Ovary (tissue), 9 donors: ENCODE measurements around the gene MTERF1. TPM values are rescaled to one million over a fixed set of nuclear protein-coding genes. Genes with fewer than 3 reads are reported as not detected.

Experiments used
- DNase-seq, 5 donors: peaks; one replicate each; pipeline ENCODE4 v3.0.0-alpha.2; 2019 to 2020
- H3K27ac ChIP-seq, 2 donors: fragments of 200-600 bp; one replicate each; pipeline versions ENCODE4 v1.5.1 to v1.8.0; 2019 to 2022
- H3K27me3 ChIP-seq: fragments of 200-600 bp; one replicate; pipeline ENCODE4 v1.8.0; 2022
- H3K36me3 ChIP-seq: fragments of 200-600 bp; sonication (generic); one replicate; pipeline ENCODE4 v1.5.1; 2019
- H3K4me1 ChIP-seq: one replicate; pipeline ENCODE4 v1.8.1; 2013; ENCODE audit warnings: mild to moderate bottlenecking, moderate library complexity; ENCODE audit not compliant: insufficient read depth
- H3K4me3 ChIP-seq: fragments of 200-600 bp; sonication (generic); one replicate; pipeline ENCODE4 v1.5.1; 2017
- H3K9me3 ChIP-seq, 2 donors: fragments of 200-600 bp in 1 of 2; sonication (generic) in 1 of 2; one replicate each; pipeline versions ENCODE4 v1.5.1 to v1.8.1; 2013 to 2019; ENCODE audit warnings: mild to moderate bottlenecking in 1 of 2, moderate library complexity in 1 of 2
- CTCF ChIP-seq, 3 donors: fragments of 450-650 bp in 2 of 3; fragments of 200-600 bp in 1 of 3; IDR thresholded peaks; one replicate each; pipeline versions ENCODE4 v1.5.1 to v1.8.0; 2016 to 2022; ENCODE audit warnings: antibody characterized with exemption in 3 of 3, mild to moderate bottlenecking in 1 of 3
- EP300 ChIP-seq: sonication (generic); formaldehyde crosslinking; IDR thresholded peaks from one replicate; pipeline ENCODE4 v1.6.1; 2017; ENCODE audit warnings: antibody characterized with exemption
- POLR2A ChIP-seq: fragments of 450-650 bp; IDR thresholded peaks from one replicate; pipeline ENCODE4 v1.6.1; 2017; ENCODE audit warnings: antibody characterized with exemption, mild to moderate bottlenecking, moderate library complexity
- WGBS, 3 donors: extraction: QIAGEN DNeasy Blood & Tissue Kit in 1 of 3; methylation state at CpG; one replicate each; pipeline versions ENCODE4 v1.1.5 to v1.1.7; 2013 to 2017; 5-methylcytosine and 5-hydroxymethylcytosine counted together
- intact Hi-C, 4 donors: fragments of 100-400 bp; cut with DNase I; formaldehyde crosslinking; loops; one replicate each; pipeline versions ENCODE4 v1.11.0 to v1.15.1; 2022 to 2023
- polyA plus RNA-seq, 2 donors: library from polyadenylated mRNA; stranded (reverse); fragments of 200-250 nt in 1 of 2; fragments of 350-450 nt in 1 of 2; fragmentation: Illumina TruSeq in 1 of 2; extraction: RNeasy Lipid Tissue Mini Kit (QIAGEN cat#74804) in 1 of 2; gene quantifications; one replicate each; pipeline ENCODE4 v1.2.3, GENCODE V29; 2013 to 2014
- total RNA-seq, 7 donors: library from RNA; depleted of rRNA in 2 of 7; stranded (reverse); fragments of >200 nt in 2 of 7; fragmentation: NEBNext Ultra II Directional in 3 of 7; extraction: Animal tissue kit (Norgen Biotek cat#: 25700) in 3 of 7; gene quantifications; one replicate each; pipeline versions ENCODE4 v1.1.0 to v1.2.4, GENCODE V29; 2016 to 2023
- donor health status: DM: no; HTN: no; CAD: no; lungs with moderate emphysema.
- donor health status: DM: no; HTN: no; CAD: no.
- donor health status: Bipolar disorder and iron deficiency.
- donor health status: DM: yes; HTN: yes; CAD: no.
- donor health status: DM: no; HTN: no; CAD: no.
- donor health status: DM: yes; HTN: yes; CAD: no.

Gene MTERF1
- total and polyA plus RNA-seq, 9 donors: 2.8 to 17.8 (median 9.9) TPM

GRCh38 chr7:91883676-91884362 is 3.3 kb upstream of the MTERF1 start:
- no peak for DNase-seq
- Histone ChIP-seq H3K4me1 (peaks cover 3% of the 10 kb centered on the region), H3K27ac (no peak overlapping the region), H3K4me3 (no peak overlapping the region), H3K9me3 (no peaks in the 10 kb centered on the region), H3K36me3 (no peaks in the 10 kb centered on the region), H3K27me3 (no peaks in the 10 kb centered on the region)
- WGBS, 3 donors: 59 to 83% (median 81%) methylated on average over 1 of the region's 1 CpG
- no peak for TF ChIP-seq EP300
- TF ChIP-seq POLR2A: no peak
- TF ChIP-seq CTCF (IDR thresholded peaks at IDR 0.05): no peak
- intact Hi-C loops: loop anchor here in 2 of 4 donors (5.0 kb wide), 2 partner anchors 563 to 802 kb away; partner anchors contain the start of gene GATAD1 (in 1 of the 2)

- no peaks in the 10 kb centered on the region for H3K36me3 ChIP-seq
- peak overlapping the region; percentile 61 for H3K4me3 ChIP-seq
- DNase-seq: no peak
- no peaks in the 10 kb centered on the region for H3K9me3 ChIP-seq
- intact Hi-C loops: loop anchor here in 2 of 4 donors (5.0 kb wide), 2 partner anchors 567 to 798 kb away; partner anchors contain the start of gene GATAD1 (in 1 of the 2)
- 1 to 3% (median 2%) methylated on average over 9 of the region's 9 CpGs for WGBS, 3 donors
- H3K27me3 ChIP-seq: no peaks in the 10 kb centered on the region
- TF ChIP-seq CTCF (IDR thresholded peaks at IDR 0.05) (no peak), POLR2A (no peak), EP300 (no peak)
- H3K27ac ChIP-seq: no peak overlapping the region
- peaks cover 3% of the 10 kb centered on the region for H3K4me1 ChIP-seq
Observed at GRCh38 chr7:91880016-91880412, 488 bp downstream of the MTERF1 start.

GRCh38 chr7:91876391-91877133 is 3.9 kb downstream of the MTERF1 start:
- H3K27ac ChIP-seq: no peak overlapping the region
- TF ChIP-seq EP300 (no peak), POLR2A (no peak), CTCF (IDR thresholded peaks at IDR 0.05) (no peak)
- no peaks in the 10 kb centered on the region for H3K27me3 ChIP-seq
- intact Hi-C loops: no loop called here
- H3K36me3 ChIP-seq: no peaks in the 10 kb centered on the region
- no peak overlapping the region for H3K4me3 ChIP-seq
- H3K4me1 ChIP-seq: peaks cover 3% of the 10 kb centered on the region
- WGBS, 3 donors: 67 to 81% (median 73%) methylated on average over 4 of the region's 4 CpGs
- no peaks in the 10 kb centered on the region for H3K9me3 ChIP-seq
- DNase-seq: no peak

GRCh38 chr7:91875851-91876250 is 4.7 kb downstream of the MTERF1 start:
- Histone ChIP-seq H3K27ac (no peak overlapping the region), H3K4me1 (peaks cover 3% of the 10 kb centered on the region), H3K9me3 (no peaks in the 10 kb centered on the region), H3K36me3 (no peaks in the 10 kb centered on the region), H3K4me3 (no peak overlapping the region), H3K27me3 (no peaks in the 10 kb centered on the region)
- intact Hi-C loops: no loop called here
- TF ChIP-seq POLR2A: no peak
- no peak for TF ChIP-seq CTCF (IDR thresholded peaks at IDR 0.05)
- TF ChIP-seq EP300: no peak
- no peak for DNase-seq
- 87 to 91% (median 90%) methylated on average over 3 of the region's 3 CpGs for WGBS, 3 donors
